Choroid plexus epithelial cell (primary cell): ENCODE results near the gene IRX3.

ENCODE experiments used
- DNase-seq: peaks from one replicate; pipeline ENCODE4 v3.0.0-alpha.2; 2010; ENCODE audit warnings: low read depth
- H3K4me3 ChIP-seq: 2 replicates; pipeline ENCODE4 v1.5.1; 2011; ENCODE audit warnings: low read depth, mild to moderate bottlenecking, control low read depth, low read length, moderate library complexity
- TF ChIP-seq, protein P1 (sequence below): conservative IDR thresholded peaks from 2 replicates; pipeline ENCODE4 v1.5.1; 2011; ENCODE audit warnings: low read depth, mild to moderate bottlenecking, control low read depth, inconsistent platforms, low read length, moderate library complexity

The IRX3 gene

DNA sequence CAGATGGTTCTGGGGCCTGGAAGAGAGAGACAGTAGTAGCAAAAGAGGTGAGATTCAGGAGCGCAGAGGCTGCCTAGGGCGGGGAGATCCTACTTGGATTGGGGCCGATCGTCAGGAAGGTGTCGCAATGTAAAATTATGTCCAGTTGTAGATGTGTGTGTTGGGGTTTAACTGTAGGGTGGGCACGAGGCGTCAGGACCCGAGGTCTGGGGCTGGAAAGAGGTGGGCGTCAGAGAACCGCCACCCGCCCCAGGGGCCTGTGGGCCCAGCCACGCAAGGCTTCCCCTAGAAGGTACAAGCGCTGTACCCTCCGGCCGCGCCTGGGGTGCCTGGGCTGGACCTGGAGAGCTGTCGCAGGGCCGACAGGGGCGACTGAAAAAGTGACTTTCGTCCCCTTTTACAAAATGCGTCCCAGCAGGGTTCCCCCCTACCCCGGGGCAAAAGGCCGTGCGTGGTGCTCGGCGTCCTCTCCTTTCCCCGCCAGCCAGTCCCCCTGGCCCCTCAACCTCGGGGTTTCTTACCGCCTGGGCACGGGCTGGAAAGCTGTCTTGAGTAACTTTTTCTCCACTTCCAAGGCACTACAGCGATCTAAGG lies 2.8 kb downstream of the IRX3 start:
- H3K4me3 ChIP-seq: peak overlapping the region; percentile 64
- TF ChIP-seq, protein P1, sequence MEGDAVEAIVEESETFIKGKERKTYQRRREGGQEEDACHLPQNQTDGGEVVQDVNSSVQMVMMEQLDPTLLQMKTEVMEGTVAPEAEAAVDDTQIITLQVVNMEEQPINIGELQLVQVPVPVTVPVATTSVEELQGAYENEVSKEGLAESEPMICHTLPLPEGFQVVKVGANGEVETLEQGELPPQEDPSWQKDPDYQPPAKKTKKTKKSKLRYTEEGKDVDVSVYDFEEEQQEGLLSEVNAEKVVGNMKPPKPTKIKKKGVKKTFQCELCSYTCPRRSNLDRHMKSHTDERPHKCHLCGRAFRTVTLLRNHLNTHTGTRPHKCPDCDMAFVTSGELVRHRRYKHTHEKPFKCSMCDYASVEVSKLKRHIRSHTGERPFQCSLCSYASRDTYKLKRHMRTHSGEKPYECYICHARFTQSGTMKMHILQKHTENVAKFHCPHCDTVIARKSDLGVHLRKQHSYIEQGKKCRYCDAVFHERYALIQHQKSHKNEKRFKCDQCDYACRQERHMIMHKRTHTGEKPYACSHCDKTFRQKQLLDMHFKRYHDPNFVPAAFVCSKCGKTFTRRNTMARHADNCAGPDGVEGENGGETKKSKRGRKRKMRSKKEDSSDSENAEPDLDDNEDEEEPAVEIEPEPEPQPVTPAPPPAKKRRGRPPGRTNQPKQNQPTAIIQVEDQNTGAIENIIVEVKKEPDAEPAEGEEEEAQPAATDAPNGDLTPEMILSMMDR: no peak

DNA sequence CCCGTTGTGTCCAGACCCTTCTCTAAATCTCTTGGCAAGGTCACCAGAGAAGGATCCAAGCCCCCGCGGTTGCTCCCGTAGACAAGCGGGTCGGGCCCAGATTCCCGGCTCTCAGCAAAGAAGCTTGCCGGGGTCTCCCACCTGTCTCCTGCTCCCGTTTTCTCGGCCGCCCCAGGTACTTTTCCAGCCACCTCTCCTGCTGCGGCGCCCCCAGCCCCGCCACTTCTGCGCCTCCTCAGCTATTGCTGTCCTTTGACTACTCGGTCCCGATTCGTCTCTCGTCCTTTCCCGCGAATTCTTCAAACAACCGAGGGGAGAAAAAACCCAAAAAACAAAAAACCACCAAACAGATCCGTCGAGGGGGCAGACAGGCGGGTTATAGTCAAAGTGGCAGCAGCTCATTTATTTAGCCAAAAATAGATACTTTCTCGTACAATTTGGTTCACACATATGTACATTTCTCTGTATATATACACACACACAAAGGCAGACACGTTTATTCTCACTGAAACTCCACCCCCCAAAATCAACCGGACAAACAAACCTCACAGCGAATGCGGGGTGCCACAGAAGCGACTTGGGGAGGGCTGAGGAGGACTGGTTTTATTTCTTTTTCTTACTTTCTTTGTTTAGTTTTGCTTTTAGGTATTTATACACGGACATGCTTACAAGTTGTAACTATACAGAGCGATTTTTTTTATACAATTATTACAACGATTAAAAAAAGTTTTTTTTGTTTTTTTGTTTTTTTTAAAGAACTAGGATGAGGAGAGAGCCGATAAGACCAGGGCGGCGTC lies 3.5 kb downstream of the IRX3 start:
- DNase-seq: no peak
- no peak overlapping the region for H3K4me3 ChIP-seq
- TF ChIP-seq, protein P1: no peak

More for the DNA sequence above, 2.8 kb downstream of the IRX3 start:
- no peak for DNase-seq

DNA sequence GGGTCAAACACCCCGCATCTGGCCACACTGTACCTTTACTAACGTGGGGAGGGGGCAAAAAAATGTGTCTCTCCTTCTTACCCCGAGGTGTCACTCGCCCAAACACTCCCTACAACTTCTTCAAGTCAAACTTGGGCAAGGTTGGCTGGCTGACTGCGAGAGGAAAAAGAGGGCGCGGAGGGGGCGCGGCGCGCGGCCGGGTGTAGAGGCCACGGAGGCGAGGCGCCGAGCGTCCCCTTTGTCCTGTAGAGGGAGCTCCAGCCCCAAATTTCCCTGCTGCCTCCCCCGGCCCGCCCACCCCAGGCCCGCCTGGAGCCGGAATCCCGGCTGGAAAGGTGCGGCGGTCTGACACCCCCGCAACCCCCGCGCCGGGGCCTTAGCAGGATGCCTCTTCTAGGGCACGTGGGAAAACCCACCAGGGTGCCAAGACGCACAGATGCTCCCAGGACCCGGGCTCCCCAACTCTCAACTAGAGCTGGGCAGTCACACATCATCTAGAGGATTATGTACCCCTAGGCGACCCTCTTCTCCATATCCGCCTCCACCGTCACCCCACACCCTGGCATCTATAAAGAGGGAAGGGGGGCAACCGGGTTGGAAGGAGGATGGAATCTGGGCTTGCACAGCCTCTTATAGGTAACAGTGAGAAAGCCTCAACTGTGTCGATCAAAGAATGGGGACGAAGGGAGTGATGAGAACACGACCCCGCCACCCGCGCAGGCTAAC lies 4.2 kb downstream of the IRX3 start:
- no peak overlapping the region for H3K4me3 ChIP-seq
- DNase-seq: peak; percentile 41
- TF ChIP-seq, protein P1: peak; percentile 63

DNA sequence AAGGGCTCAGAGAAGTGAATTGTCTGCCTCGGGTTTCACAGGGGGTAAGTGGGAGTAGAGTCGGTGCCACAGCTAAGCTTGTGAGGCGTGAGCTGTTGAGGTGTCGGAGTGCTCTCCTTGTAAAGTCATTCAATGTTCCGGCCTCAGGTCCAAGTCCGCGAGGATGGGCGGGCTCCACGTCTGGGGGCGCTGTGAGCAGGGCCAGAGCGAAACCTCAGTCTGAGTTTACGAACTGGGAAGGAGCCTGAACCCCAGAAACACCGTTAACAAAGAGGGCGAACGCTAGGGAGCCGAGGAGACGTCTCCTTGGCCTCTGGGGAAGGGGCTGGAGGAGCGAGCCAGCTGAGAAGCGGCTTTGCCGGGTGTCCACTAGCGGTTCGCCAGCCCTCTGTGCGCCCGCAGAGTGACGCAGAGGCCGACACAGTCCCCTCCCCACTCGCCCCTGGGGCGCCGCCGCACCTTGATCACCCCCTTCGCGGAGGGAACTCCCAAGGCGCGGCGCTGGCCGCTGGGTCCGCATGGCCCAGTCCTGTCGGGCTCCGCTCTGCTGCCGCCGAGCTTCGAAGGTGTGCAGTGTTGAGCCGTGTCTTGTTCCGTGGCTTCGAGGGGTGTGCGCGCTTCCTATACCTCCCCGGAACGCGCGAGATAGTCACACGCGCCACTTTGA lies 4.9 kb downstream of the IRX3 start:
- TF ChIP-seq, protein P1: no peak
- H3K4me3 ChIP-seq: no peak overlapping the region
- DNase-seq: no peak

DNA sequence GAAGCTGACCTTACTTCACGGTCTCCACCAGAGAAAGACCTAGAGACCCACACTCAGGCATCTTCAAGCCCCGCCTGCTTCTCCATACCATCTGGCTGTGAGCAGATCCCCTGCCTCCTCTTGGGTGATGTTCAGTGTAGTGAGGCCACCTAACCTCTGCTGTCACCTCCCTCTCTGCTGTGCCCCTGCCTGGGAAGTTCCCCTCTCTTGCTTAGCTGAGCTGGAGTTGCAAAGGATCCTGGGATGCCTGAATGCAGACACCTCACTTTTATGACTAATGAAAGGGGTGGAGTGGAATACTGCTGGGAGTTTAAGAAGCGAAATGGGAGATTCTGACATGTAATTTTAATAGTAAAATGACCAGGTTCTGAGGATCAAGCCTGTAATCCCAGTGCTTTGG lies 5.8 kb downstream of the IRX3 start:
- peak; percentile 47 for DNase-seq
- H3K4me3 ChIP-seq: no peak overlapping the region
- TF ChIP-seq, protein P1: no peak

DNA sequence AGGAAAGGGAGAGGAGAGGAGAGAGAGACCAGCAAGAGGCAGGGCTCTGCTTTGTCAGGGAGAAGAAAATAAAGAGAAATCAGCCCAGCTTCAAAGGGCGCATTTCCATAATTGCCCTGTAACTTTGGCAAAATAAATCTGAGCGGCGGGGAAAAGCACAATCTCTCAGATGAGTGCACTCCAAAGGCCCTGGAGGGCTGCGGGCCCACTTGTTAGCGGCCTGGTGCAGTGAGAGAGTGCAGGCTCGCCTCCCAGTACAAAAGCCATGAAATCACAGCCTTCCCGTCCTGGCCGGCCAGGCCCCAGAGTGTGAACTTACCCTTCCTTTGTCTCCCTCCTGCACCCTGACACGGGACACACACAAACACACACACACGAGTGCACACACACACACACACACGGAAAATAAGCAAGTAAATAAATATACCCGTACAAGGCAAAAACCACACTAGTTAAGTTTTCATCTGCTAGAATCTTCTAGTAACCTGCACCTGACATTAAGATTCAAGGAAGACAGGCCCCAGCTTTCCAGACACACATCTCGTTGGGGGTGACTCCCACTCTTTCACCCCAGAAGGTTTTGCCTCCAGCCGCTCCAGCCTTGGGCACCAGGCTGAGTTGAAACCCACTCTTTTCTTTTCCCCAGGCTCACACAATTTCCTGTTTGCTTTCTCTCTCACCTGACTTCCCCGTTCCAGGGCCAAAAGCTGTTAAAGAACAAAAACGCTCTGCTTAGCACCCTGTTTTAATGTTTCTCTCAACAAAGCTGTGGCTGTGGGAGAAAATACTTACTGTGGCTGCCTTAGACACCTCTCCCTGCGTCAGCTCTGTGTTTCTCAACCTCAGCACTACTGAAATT lies 8.5 kb downstream of the IRX3 start:
- no peak for DNase-seq
- H3K4me3 ChIP-seq: no peak overlapping the region
- TF ChIP-seq, protein P1: no peak
